HepG2 (cell line): ENCODE results near the gene MRPL18. TPM values are rescaled to one million over a fixed set of nuclear protein-coding genes. Genes with fewer than 3 reads are reported as not detected.

ENCODE experiments used
- AGO1 ChIP-seq: fragments of 200-400 bp; formaldehyde crosslinking; IDR thresholded peaks from 2 replicates; pipeline ENCODE4 v1.6.1; 2017; ENCODE audit warnings: mild to moderate bottlenecking, low read depth, low read length, moderate library complexity; ENCODE audit not compliant: poor library complexity, severe bottlenecking
- AHR ChIP-seq: IDR thresholded peaks from 2 replicates; pipeline ENCODE4 v1.6.1; 2018; ENCODE audit warnings: missing genetic modification reagents, missing compliant biosample characterization
- CAMTA2 ChIP-seq: sonication (generic); formaldehyde crosslinking; IDR thresholded peaks from 2 replicates; pipeline ENCODE4 v1.4.0; 2020; ENCODE audit warnings: mild to moderate bottlenecking, missing genetic modification reagents, borderline replicate concordance
- FOXO1 ChIP-seq: sonication (generic); formaldehyde crosslinking; IDR thresholded peaks from 2 replicates; pipeline ENCODE4 v1.4.0; 2020; ENCODE audit warnings: missing genetic modification reagents
- GRHL1 ChIP-seq: sonication (generic); formaldehyde crosslinking; conservative IDR thresholded peaks from 2 replicates; pipeline ENCODE4 v1.8.0; 2022; ENCODE audit warnings: missing genetic modification reagents
- HMGXB3 ChIP-seq: sonication (generic); formaldehyde crosslinking; IDR thresholded peaks from 2 replicates; pipeline ENCODE4 v1.4.0; 2020; ENCODE audit warnings: missing genetic modification reagents, borderline replicate concordance
- IRF2 ChIP-seq: IDR thresholded peaks from 2 replicates; pipeline ENCODE4 v1.6.1; 2018; ENCODE audit warnings: missing genetic modification reagents, missing compliant biosample characterization
- JDP2 ChIP-seq: sonication (generic); formaldehyde crosslinking; IDR thresholded peaks from 2 replicates; pipeline ENCODE4 v1.8.1; 2022; ENCODE audit warnings: missing genetic modification reagents, borderline replicate concordance
- MTF2 ChIP-seq: sonication (generic); formaldehyde crosslinking; IDR thresholded peaks from 2 replicates; pipeline ENCODE4 v1.5.0; 2020; ENCODE audit warnings: missing genetic modification reagents, borderline replicate concordance
- PRMT3 ChIP-seq: sonication (generic); formaldehyde crosslinking; IDR thresholded peaks from 2 replicates; pipeline ENCODE4 v1.8.1; 2022; ENCODE audit warnings: low read depth, mild to moderate bottlenecking, moderate library complexity, missing genetic modification reagents, borderline replicate concordance
- RAD51 ChIP-seq: fragments of 450-650 bp; IDR thresholded peaks from 2 replicates; pipeline ENCODE4 v1.6.1; 2016; ENCODE audit warnings: borderline replicate concordance
- SIN3A ChIP-seq: IDR thresholded peaks from 2 replicates; pipeline ENCODE4 v1.6.1; 2011; ENCODE audit warnings: low read depth, mild to moderate bottlenecking, control low read depth, low read length, borderline replicate concordance
- SMARCE1 ChIP-seq: fragments of 450-650 bp; IDR thresholded peaks from 2 replicates; pipeline ENCODE4 v1.6.1; 2017; ENCODE audit warnings: borderline replicate concordance
- SRSF1 ChIP-seq: fragments of 200-400 bp; formaldehyde crosslinking; optimal IDR thresholded peaks from 2 replicates; pipeline ENCODE3; 2017; ENCODE audit warnings: mild to moderate bottlenecking, low read depth, low read length, moderate library complexity
- TOE1 ChIP-seq: sonication (generic); formaldehyde crosslinking; IDR thresholded peaks from 2 replicates; pipeline ENCODE4 v1.4.0; 2020; ENCODE audit warnings: mild to moderate bottlenecking, missing genetic modification reagents
- ZGPAT ChIP-seq: IDR thresholded peaks from 2 replicates; pipeline ENCODE4 v1.6.1; 2016; ENCODE audit warnings: mild to moderate bottlenecking
- ZNF589 ChIP-seq: sonication (generic); formaldehyde crosslinking; conservative IDR thresholded peaks from 2 replicates; pipeline ENCODE4 v1.8.0; 2022; ENCODE audit warnings: mild to moderate bottlenecking, moderate library complexity, missing genetic modification reagents
- ZNF747 ChIP-seq: sonication (generic); formaldehyde crosslinking; IDR thresholded peaks from 2 replicates; pipeline ENCODE4 v1.8.1; 2023; ENCODE audit warnings: missing genetic modification reagents, mild to moderate bottlenecking, borderline replicate concordance
- ZNF775 ChIP-seq: sonication (generic); formaldehyde crosslinking; IDR thresholded peaks from 2 replicates; pipeline ENCODE4 v1.4.0; 2020; ENCODE audit warnings: missing genetic modification reagents, mild to moderate bottlenecking, moderate library complexity, borderline replicate concordance
- ZNF878 ChIP-seq: sonication (generic); formaldehyde crosslinking; IDR thresholded peaks from 2 replicates; pipeline ENCODE4 v1.8.1; 2023; ENCODE audit warnings: mild to moderate bottlenecking, missing genetic modification reagents, moderate library complexity
- polyA plus RNA-seq, 8 experiments: library from polyadenylated mRNA; depleted of rRNA in 3 of 8; stranded (reverse) in 7 of 8; unstranded in 1 of 8; fragments of >200 nt; fragmentation: Illumina TruSeq in 4 of 8; extraction: Trizol in 4 of 8; gene quantifications; 2 replicates each; pipeline versions ENCODE4 v1.2.1 to v1.2.3, GENCODE V29; 2011 to 2016; ENCODE audit warnings: low read depth in 4 of 8, missing spikeins in 1 of 8, mixed read lengths in 1 of 8; ENCODE audit not compliant: insufficient read depth in 1 of 8
- total RNA-seq, 5 experiments: library from RNA; depleted of rRNA; stranded (reverse); fragments of >200 nt; fragmentation: Illumina TruSeq; extraction: Trizol; gene quantifications; 2 replicates each; pipeline ENCODE4 v1.2.3, GENCODE V29; 2016; ENCODE audit warnings: low read depth in 1 of 5

Gene MRPL18
- total and polyA plus RNA-seq, 2 of the 13 experiments (the other 11 are each of a cell fraction or from before 2014, with no cell fraction given) = 85.6 to 176 TPM

- no peak for TF ChIP-seq HMGXB3
- TF ChIP-seq MTF2 (CRISPR knock-in tag) = no peak
- peak; percentile 43; the same call in 1 of the 2 replicates for TF ChIP-seq ZGPAT (CRISPR knock-in tag)
- TF ChIP-seq SRSF1 = no peak
- no peak; the same call in 1 of the 2 replicates for TF ChIP-seq AHR (CRISPR knock-in tag)
- TF ChIP-seq SIN3A = no peak
- 0 out of 2 replicates have a peak, but pooled peaks have one; percentile 27 for TF ChIP-seq ZNF589 (CRISPR knock-in tag)
- no peak for TF ChIP-seq ZNF775 (CRISPR knock-in tag)
- 0 out of 2 replicates have a peak, but pooled peaks have one; percentile 72 for TF ChIP-seq CAMTA2
- no peak for TF ChIP-seq TOE1
- no peak for TF ChIP-seq PRMT3 (CRISPR knock-in tag)
- 0 out of 2 replicates have a peak, but pooled peaks have one; percentile 2 for TF ChIP-seq ZNF747 (CRISPR knock-in tag)
- no peak for TF ChIP-seq SMARCE1
- TF ChIP-seq IRF2 = peak; percentile 56; the same call in 1 of the 2 replicates
- no peak for TF ChIP-seq GRHL1 (CRISPR knock-in tag)
- TF ChIP-seq ZNF878 (CRISPR knock-in tag) = no peak
- no peak for TF ChIP-seq JDP2 (CRISPR knock-in tag)
- no peak for TF ChIP-seq RAD51
- no peak for TF ChIP-seq AGO1
- TF ChIP-seq FOXO1 (CRISPR knock-in tag) = peak; percentile 74
Measured at GRCh38 chr6:159762681-159763293, 27.5 kb upstream of the MRPL18 start (continued).
